GM12878 (cell line): Measurements from ENCODE around the gene GDF3. TPM values are rescaled to one million over a fixed set of nuclear protein-coding genes. Genes with fewer than 3 reads are reported as not detected.

Source experiments
- ATAC-seq: fragments of 200-7000 bp; cut with Tn5 transposase; 3 replicates; pipeline ENCODE4 v1.9.1; 2020; ENCODE audit warnings: mild to moderate bottlenecking, moderate library complexity
- BruUV-seq: library from RNA; stranded (reverse); fragments of 400-500 nt; replicated peaks from 2 replicates; lab custom pipeline; 2021; lab: Mats Ljungman, UMichigan
- CTCF ChIA-PET: fragments of 300-600 bp; sonication (Branson Sonifier 250); formaldehyde crosslinking; extraction: SDS; loops from one replicate; lab custom pipeline; 2021; ENCODE audit warnings: inconsistent platforms; lab: Yijun Ruan, JAX
- POLR2A ChIA-PET: fragments of 350-600 bp; formaldehyde crosslinking; extraction: SDS; loops from one replicate; lab custom pipeline; 2021; ENCODE audit warnings: inconsistent platforms; lab: Charles Lee
- RAD21 ChIA-PET: fragments of 300-600 bp; sonication (Branson Sonifier 250); formaldehyde crosslinking; loops from one replicate; lab custom pipeline; 2023; ENCODE audit warnings: antibody characterized with exemption; ENCODE audit not compliant: unreplicated experiment; lab: Charles Lee
- SMC1A ChIA-PET: fragments of 300-600 bp; sonication (Branson Sonifier 250); formaldehyde crosslinking; loops from one replicate; lab custom pipeline; 2023; ENCODE audit not compliant: unreplicated experiment, uncharacterized antibody; lab: Charles Lee
- DNase-seq: peaks from one replicate; pipeline ENCODE4 v3.0.0-alpha.2; 2011; ENCODE audit warnings: low read depth, low spot score
- FAIRE-seq: peaks from 3 replicates; lab custom pipeline; 2011; peaks lifted over from hg19 to GRCh38; lab: Jason Lieb, UNC
- H2AFZ ChIP-seq: 2 replicates; pipeline ENCODE4 v1.6.0; 2011; ENCODE audit warnings: low read depth, low read length, control low read depth; ENCODE audit not compliant: control insufficient read depth
- H3K27ac ChIP-seq: 2 replicates; pipeline ENCODE4 v1.5.1; 2011; ENCODE audit warnings: control low read depth; ENCODE audit not compliant: control insufficient read depth, insufficient read depth
- H3K27me3 ChIP-seq, 2 experiments: replicated peaks in 1 of 2; 2 replicates each; pipeline versions ENCODE4 v1.6.0 to v1.6.1; 2011; ENCODE audit warnings: low read length in 1 of 2; ENCODE audit not compliant: control insufficient read depth in 2 of 2, insufficient read depth in 2 of 2
- H3K36me3 ChIP-seq, 2 experiments: 2 replicates each; pipeline ENCODE4 v1.5.1; 2011; ENCODE audit warnings: low read length in 1 of 2; ENCODE audit not compliant: control insufficient read depth in 2 of 2, insufficient read depth in 2 of 2
- H3K4me1 ChIP-seq: 2 replicates; pipeline ENCODE4 v1.6.1; 2011; ENCODE audit warnings: mild to moderate bottlenecking, low read length, moderate library complexity, mixed read lengths; ENCODE audit not compliant: control insufficient read depth, insufficient read depth
- H3K4me2 ChIP-seq: 2 replicates; pipeline ENCODE4 v1.6.0; 2011; ENCODE audit warnings: control low read depth; ENCODE audit not compliant: control insufficient read depth, insufficient read depth
- H3K4me3 ChIP-seq: fragments of 200-600 bp; sonication (generic); 2 replicates; pipeline ENCODE4 v1.5.1; 2016
- H3K79me2 ChIP-seq: 2 replicates; pipeline ENCODE4 v1.6.0; 2011; ENCODE audit warnings: low read length; ENCODE audit not compliant: control insufficient read depth, insufficient read depth
- H3K9ac ChIP-seq: 2 replicates; pipeline ENCODE4 v1.8.0; 2011; ENCODE audit warnings: low read length, control low read depth, mixed read lengths; ENCODE audit not compliant: control insufficient read depth, insufficient read depth
- H3K9me3 ChIP-seq: replicated peaks from 3 replicates; pipeline ENCODE4 v1.5.1; 2011; ENCODE audit warnings: mild to moderate bottlenecking, low read length; ENCODE audit not compliant: control insufficient read depth, insufficient read depth
- H4K20me1 ChIP-seq: 2 replicates; pipeline ENCODE4 v1.6.0; 2011; ENCODE audit not compliant: control insufficient read depth, insufficient read depth
- BHLHE40 ChIP-seq, 2 experiments: fragments of 450-650 bp in 1 of 2; IDR thresholded peaks; 2 replicates each; pipeline ENCODE4 v1.6.1; 2011 to 2017; ENCODE audit warnings: low read depth in 2 of 2, borderline replicate concordance in 1 of 2, improper control_type of control experiment in 1 of 2, low read length in 1 of 2, mild to moderate bottlenecking in 1 of 2
- CREM ChIP-seq: IDR thresholded peaks from 2 replicates; pipeline ENCODE4 v1.6.1; 2014; ENCODE audit warnings: antibody characterized with exemption, low read depth
- EGR1 ChIP-seq, 2 experiments: IDR thresholded peaks; 1 replicate in 1 of 2; 2 replicates in 1 of 2; pipeline ENCODE4 v1.6.1; 2011 to 2012; ENCODE audit warnings: low read depth in 2 of 2, low read length in 2 of 2, borderline replicate concordance in 1 of 2, mild to moderate bottlenecking in 1 of 2, moderate library complexity in 1 of 2
- GATAD2B ChIP-seq: fragments of 450-650 bp; conservative IDR thresholded peaks from 2 replicates; pipeline ENCODE4 v1.6.1; 2017; ENCODE audit warnings: low read depth, mild to moderate bottlenecking, moderate library complexity
- HCFC1 ChIP-seq: fragments of 150-350 bp; IDR thresholded peaks from 2 replicates; pipeline ENCODE4 v1.6.1; 2014; ENCODE audit warnings: low read length
- MTA3 ChIP-seq: IDR thresholded peaks from 2 replicates; pipeline ENCODE4 v1.6.1; 2012; ENCODE audit warnings: low read length, inconsistent platforms, borderline replicate concordance
- RAD21 ChIP-seq: IDR thresholded peaks from 2 replicates; pipeline ENCODE4 v1.6.1; 2011; ENCODE audit warnings: mild to moderate bottlenecking, low read depth, low read length, moderate library complexity; ENCODE audit not compliant: insufficient read depth
- SUPT20H ChIP-seq: IDR thresholded peaks from 2 replicates; pipeline ENCODE4 v1.6.1; 2011; ENCODE audit warnings: low read depth, mild to moderate bottlenecking, low read length, moderate library complexity, borderline replicate concordance; ENCODE audit not compliant: control insufficient read depth
- SUZ12 ChIP-seq: fragments of 200-600 bp; sonication (generic); IDR thresholded peaks from one replicate; pipeline ENCODE4 v1.6.1; 2018; ENCODE audit warnings: antibody characterized with exemption, mild to moderate bottlenecking; ENCODE audit not compliant: unreplicated experiment
- TAF1 ChIP-seq: IDR thresholded peaks from 2 replicates; pipeline ENCODE4 v1.6.1; 2011; ENCODE audit warnings: mild to moderate bottlenecking, low read depth, low read length, borderline replicate concordance
- WGBS: methylation state at CpG from one replicate; pipeline ENCODE4 v1.1.6; 2016; ENCODE audit warnings: low lambda C conversion rate; ENCODE audit not compliant: insufficient replicate concordance, insufficient coverage; ENCODE audit errors: missing lambda C conversion rate; 5-methylcytosine and 5-hydroxymethylcytosine counted together
- in situ Hi-C: fragments of 300-500 bp; cut with MboI; formaldehyde crosslinking; loops from 9 replicates; pipeline ENCODE4 v1.14.3; 2018; ENCODE audit warnings: mixed read lengths
- intact Hi-C: fragments of 100-400 bp; cut with micrococcal nuclease; formaldehyde crosslinking; loops from one replicate; pipeline ENCODE4 v1.14.2; 2022; ENCODE audit not compliant: unreplicated experiment
- polyA plus RNA-seq, 11 experiments: library from polyadenylated mRNA; depleted of rRNA in 4 of 11; unstranded in 6 of 11; stranded (reverse) in 5 of 11; fragments of >200 nt; fragmentation: Nextera tagmentation in 4 of 11; fragmentation: Illumina TruSeq in 1 of 11; extraction: Ambion mirVana in 4 of 11; extraction: Trizol in 1 of 11; gene quantifications; 1 replicate in 1 of 11; 2 replicates in 10 of 11; pipeline versions ENCODE4 v1.2.1 to v1.2.3, GENCODE V29; 2011 to 2016; ENCODE audit warnings: inconsistent platforms in 2 of 11, missing spikeins in 2 of 11, low read depth in 1 of 11
- total RNA-seq, 4 experiments: library from RNA; depleted of rRNA in 3 of 4; stranded (reverse); fragments of >200 nt in 3 of 4; fragmentation: Illumina TruSeq in 1 of 4; extraction: Trizol in 1 of 4; gene quantifications; 2 replicates each; pipeline versions ENCODE4 v1.2.1 to v1.2.3, GENCODE V29; 2013 to 2021
- TF ChIP-seq, protein P1 (sequence below): fragments of 450-650 bp; IDR thresholded peaks from 2 replicates; pipeline ENCODE4 v1.6.1; 2017; ENCODE audit warnings: antibody characterized with exemption, mild to moderate bottlenecking, moderate library complexity
- TF ChIP-seq, protein P2 (sequence below): fragments of 450-650 bp; conservative IDR thresholded peaks from 2 replicates; pipeline ENCODE4 v1.6.1; 2017; ENCODE audit warnings: mild to moderate bottlenecking, moderate library complexity
- TF ChIP-seq, protein P3 (sequence below): fragments of 150-350 bp; IDR thresholded peaks from 2 replicates; pipeline ENCODE4 v1.6.1; 2016; ENCODE audit warnings: low read depth, low read length

Gene GDF3
- total and polyA plus RNA-seq, 10 of the 15 experiments (the other 5 are each of a cell fraction or from before 2014, with no cell fraction given) = not detected

DNA sequence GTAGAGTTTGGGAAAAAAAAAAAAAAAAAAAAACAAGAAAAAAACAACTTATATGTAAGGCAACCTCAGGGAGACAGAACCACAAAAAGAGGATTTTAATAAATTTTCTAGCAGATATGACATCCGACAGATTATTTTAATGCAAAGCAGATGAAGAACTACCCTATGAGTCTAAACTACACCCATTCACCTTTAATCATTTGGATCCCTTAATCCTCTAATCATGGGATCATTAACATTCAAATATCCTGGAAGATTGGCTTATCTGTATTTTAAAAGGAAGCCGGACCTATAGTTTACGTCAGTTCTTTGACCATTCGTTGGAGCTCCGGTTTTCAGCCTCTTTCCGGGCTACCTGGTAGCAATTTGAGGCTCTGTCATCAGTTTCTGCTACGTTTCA lies 15.6 kb upstream of the GDF3 start, which contains the start of gene DPPA3 (continued):
- TF ChIP-seq, protein P1, sequence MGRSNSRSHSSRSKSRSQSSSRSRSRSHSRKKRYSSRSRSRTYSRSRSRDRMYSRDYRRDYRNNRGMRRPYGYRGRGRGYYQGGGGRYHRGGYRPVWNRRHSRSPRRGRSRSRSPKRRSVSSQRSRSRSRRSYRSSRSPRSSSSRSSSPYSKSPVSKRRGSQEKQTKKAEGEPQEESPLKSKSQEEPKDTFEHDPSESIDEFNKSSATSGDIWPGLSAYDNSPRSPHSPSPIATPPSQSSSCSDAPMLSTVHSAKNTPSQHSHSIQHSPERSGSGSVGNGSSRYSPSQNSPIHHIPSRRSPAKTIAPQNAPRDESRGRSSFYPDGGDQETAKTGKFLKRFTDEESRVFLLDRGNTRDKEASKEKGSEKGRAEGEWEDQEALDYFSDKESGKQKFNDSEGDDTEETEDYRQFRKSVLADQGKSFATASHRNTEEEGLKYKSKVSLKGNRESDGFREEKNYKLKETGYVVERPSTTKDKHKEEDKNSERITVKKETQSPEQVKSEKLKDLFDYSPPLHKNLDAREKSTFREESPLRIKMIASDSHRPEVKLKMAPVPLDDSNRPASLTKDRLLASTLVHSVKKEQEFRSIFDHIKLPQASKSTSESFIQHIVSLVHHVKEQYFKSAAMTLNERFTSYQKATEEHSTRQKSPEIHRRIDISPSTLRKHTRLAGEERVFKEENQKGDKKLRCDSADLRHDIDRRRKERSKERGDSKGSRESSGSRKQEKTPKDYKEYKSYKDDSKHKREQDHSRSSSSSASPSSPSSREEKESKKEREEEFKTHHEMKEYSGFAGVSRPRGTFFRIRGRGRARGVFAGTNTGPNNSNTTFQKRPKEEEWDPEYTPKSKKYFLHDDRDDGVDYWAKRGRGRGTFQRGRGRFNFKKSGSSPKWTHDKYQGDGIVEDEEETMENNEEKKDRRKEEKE = no peak
- TF ChIP-seq HCFC1 = no peak
- no peak for TF ChIP-seq CREM
- TF ChIP-seq EGR1 (IDR thresholded peaks at IDR 0.05; ENCODE audit: borderline replicate concordance in 1 of 2, low read depth in 2 of 2, low read length in 2 of 2) = no peak
- no peak for TF ChIP-seq SUPT20H
- no peak for TF ChIP-seq TAF1

DNA sequence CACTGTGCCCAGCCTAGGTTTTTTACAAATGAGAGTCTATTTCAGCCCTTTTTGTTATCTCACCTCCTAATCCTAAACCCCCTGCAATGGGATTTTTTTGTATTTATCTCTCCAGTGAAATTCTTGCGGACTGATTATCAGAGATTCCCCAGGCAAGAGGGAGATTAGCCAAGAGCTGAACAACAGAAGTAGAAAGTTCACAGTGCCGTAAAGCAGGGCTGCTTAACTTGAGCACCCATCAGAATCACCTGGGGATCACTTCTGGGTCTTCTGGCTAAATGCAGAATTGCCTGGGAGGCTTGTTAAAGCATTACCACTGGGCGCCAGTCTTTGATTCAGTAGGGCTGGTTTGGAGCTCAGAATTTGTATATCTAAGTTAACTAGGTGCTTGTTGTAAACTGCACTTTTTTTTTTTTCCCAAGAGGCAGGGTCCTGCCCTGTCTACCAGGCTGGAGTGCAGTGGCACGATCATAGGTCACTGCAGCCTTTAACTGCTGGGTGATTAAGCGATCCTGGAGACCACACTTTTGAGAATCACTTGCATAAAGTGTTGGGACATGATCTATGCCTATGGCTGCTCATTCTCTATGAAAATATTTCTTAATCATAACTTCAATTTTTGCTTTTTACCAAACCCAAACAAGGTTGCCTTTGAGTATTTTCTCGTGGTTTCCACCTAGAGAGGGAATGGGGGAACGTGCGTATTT lies 14.5 kb upstream of the GDF3 start:
- ChIA-PET RAD21 (no interaction called here), SMC1A (no interaction called here), POLR2A (no interaction called here), CTCF (no interaction called here)
- BruUV-seq = no TSS peak
- H2AFZ ChIP-seq = no peak overlapping the region
- no peak overlapping the region for H3K4me3 ChIP-seq
- 33% methylated on average over 8 of the region's 8 CpGs for WGBS
- no peaks in the 10 kb centered on the region for H3K9me3 ChIP-seq
- H3K4me1 ChIP-seq = no peaks in the 10 kb centered on the region
- FAIRE-seq = no peak
- H3K27ac ChIP-seq = no peak overlapping the region
- intact Hi-C loops = no loop called here
- no peaks in the 10 kb centered on the region for H3K27me3 ChIP-seq
- H4K20me1 ChIP-seq = no peaks in the 10 kb centered on the region
- DNase-seq = no peak
- H3K79me2 ChIP-seq = no peaks in the 10 kb centered on the region
- no peak overlapping the region for H3K9ac ChIP-seq
- in situ Hi-C loops = no loop called here
- no peaks in the 10 kb centered on the region for H3K36me3 ChIP-seq
- no peak overlapping the region for H3K4me2 ChIP-seq
- ATAC-seq = no peak
- TF ChIP-seq GATAD2B (no peak), SUZ12 (no peak), RAD21 (no peak), MTA3 (no peak), BHLHE40 (IDR thresholded peaks at IDR 0.05; ENCODE audit: borderline replicate concordance in 1 of 2, low read depth in 2 of 2, low read length in 1 of 2) (no peak)
- TF ChIP-seq, protein P2, sequence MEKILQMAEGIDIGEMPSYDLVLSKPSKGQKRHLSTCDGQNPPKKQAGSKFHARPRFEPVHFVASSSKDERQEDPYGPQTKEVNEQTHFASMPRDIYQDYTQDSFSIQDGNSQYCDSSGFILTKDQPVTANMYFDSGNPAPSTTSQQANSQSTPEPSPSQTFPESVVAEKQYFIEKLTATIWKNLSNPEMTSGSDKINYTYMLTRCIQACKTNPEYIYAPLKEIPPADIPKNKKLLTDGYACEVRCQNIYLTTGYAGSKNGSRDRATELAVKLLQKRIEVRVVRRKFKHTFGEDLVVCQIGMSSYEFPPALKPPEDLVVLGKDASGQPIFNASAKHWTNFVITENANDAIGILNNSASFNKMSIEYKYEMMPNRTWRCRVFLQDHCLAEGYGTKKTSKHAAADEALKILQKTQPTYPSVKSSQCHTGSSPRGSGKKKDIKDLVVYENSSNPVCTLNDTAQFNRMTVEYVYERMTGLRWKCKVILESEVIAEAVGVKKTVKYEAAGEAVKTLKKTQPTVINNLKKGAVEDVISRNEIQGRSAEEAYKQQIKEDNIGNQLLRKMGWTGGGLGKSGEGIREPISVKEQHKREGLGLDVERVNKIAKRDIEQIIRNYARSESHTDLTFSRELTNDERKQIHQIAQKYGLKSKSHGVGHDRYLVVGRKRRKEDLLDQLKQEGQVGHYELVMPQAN = no peak
- TF ChIP-seq, protein P3, sequence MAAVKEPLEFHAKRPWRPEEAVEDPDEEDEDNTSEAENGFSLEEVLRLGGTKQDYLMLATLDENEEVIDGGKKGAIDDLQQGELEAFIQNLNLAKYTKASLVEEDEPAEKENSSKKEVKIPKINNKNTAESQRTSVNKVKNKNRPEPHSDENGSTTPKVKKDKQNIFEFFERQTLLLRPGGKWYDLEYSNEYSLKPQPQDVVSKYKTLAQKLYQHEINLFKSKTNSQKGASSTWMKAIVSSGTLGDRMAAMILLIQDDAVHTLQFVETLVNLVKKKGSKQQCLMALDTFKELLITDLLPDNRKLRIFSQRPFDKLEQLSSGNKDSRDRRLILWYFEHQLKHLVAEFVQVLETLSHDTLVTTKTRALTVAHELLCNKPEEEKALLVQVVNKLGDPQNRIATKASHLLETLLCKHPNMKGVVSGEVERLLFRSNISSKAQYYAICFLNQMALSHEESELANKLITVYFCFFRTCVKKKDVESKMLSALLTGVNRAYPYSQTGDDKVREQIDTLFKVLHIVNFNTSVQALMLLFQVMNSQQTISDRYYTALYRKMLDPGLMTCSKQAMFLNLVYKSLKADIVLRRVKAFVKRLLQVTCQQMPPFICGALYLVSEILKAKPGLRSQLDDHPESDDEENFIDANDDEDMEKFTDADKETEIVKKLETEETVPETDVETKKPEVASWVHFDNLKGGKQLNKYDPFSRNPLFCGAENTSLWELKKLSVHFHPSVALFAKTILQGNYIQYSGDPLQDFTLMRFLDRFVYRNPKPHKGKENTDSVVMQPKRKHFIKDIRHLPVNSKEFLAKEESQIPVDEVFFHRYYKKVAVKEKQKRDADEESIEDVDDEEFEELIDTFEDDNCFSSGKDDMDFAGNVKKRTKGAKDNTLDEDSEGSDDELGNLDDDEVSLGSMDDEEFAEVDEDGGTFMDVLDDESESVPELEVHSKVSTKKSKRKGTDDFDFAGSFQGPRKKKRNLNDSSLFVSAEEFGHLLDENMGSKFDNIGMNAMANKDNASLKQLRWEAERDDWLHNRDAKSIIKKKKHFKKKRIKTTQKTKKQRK = no peak
